Epithelial cell of proximal tubule (primary cell): ENCODE data around the gene GARIN5A. TPM values are rescaled to one million over a fixed set of nuclear protein-coding genes. Genes with fewer than 3 reads are reported as not detected.

Experiments used
- DNase-seq: peaks from one replicate; pipeline ENCODE4 v3.0.0-alpha.2; 2011; ENCODE audit warnings: low read depth
- H3K4me3 ChIP-seq: 2 replicates; pipeline ENCODE4 v1.5.1; 2011; ENCODE audit warnings: low read depth, mild to moderate bottlenecking, low read length
- CTCF ChIP-seq: conservative IDR thresholded peaks from 2 replicates; pipeline ENCODE4 v1.5.1; 2012; ENCODE audit warnings: low read depth, mild to moderate bottlenecking, low read length
- total RNA-seq: library from RNA; depleted of rRNA; stranded (reverse); fragments of >200 nt; gene quantifications from 2 replicates; pipeline ENCODE4 v1.2.3, GENCODE V29; 2015

GARIN5A gene
- total RNA-seq, 1 donor from 2014 or later = 0.69 TPM

DNA sequence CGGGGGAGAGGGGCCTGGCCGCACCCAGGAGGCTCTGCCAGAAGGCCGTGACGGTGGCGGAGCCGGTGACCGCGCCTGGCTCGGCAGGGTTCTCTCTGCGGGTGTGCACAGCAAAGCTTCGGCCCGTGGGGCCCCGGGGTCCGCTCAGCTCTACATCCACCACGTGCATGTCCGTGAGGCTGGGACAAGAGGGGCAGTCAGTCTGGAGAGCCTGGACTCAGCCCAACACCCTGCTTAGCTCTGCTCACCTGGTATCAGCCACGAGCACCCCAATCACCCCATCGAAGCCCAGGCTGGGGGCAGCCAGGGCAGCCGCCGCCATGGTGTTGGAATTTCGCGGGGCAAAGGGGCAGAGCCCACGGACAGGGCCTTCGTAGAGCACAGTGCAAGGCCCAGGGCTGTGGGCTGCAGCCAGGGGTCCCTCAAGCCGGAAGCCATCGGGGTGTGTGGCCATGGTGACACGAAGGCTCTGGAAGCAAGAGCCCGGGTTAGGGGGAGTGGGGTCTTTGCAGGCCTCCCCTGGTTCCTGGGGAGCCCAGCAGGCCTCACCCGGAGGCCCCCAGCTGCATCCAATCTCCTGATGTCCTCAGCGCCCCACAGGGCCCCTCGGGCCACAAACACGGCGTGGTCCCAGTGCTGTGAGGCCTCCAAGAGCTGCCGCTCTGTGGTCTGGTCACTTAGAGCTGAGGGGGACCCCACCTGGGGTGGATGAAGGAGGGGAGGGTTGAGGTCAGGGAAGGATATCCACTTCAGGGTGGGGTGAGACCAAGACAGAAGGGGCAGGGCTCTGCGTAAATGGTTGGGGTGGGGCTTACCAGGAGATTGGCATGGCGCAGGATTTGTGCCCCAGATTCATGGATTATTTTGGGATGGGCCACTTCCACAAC is 35.7 kb upstream of the GARIN5A start:
- H3K4me3 ChIP-seq = peak overlapping the region; percentile 97
- no peak for TF ChIP-seq CTCF
- DNase-seq = no peak

GRCh38 chr19:50511069-50511822 is 34.6 kb upstream of the GARIN5A start, which contains the start of gene JOSD2:
Gene JOSD2, minus strand, starts transcription at chr19:50511191. Its CDS starts 760 bp downstream, at chr19:50510431.
- no peak for TF ChIP-seq CTCF
- peak within 1 kb of the TSS; percentile 97 for H3K4me3 ChIP-seq
- peak; percentile 83 for DNase-seq

DNA sequence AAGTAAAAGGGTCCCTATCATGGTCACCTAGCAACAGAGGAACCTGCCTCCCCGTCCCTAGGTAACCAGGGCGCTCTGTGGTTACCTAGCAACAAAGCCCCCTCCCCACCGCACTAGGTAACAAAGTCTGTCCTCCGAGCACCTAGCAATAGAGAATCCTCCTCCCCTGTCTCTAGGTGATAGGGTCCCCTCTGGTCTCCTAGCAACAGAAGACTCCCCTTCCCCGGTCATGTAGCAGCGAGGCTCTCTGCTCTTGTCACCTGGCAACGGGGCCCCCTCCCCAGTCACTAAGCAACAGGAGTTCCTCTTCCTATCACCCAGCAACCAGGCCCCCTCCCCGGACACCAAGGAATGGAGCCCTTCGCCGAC is 34.0 kb upstream of the GARIN5A start:
- H3K4me3 ChIP-seq = peak overlapping the region; percentile 97
- TF ChIP-seq CTCF = no peak
- DNase-seq = no peak

GRCh38 chr19:50510121-50510670 is 33.5 kb upstream of the GARIN5A start:
- H3K4me3 ChIP-seq = peak overlapping the region; percentile 97
- TF ChIP-seq CTCF = no peak
- no peak for DNase-seq

DNA sequence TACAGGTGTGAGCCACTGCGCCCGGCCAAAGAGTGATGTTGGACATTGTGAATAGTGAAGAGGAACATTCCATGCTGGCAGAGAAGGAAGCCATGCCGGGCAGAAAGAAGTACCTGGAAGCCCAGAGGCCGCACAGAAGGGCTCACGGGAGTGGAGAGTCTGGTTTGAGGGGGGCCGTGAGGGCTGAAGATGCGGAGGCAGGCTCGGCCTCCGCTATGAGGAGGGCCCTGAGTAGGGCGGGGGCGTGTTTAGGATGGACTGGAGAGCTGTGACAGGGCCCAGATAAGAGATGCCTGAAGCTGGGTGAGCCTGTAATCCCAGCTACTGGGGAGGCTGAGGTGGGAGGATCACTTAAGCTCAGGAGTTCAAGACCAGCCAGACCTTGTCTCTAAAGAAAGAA is 32.7 kb upstream of the GARIN5A start:
- no peak for DNase-seq
- TF ChIP-seq CTCF = no peak

GRCh38 chr19:50508843-50509190 is 32.2 kb upstream of the GARIN5A start:
- TF ChIP-seq CTCF = no peak
- no peak for DNase-seq
- H3K4me3 ChIP-seq = no peak overlapping the region

More for the DNA sequence above, 32.7 kb upstream of the GARIN5A start:
- no peak overlapping the region for H3K4me3 ChIP-seq
